Uterus (tissue), 4 donors: Measurements from ENCODE around the gene CELSR1. TPM values are rescaled to one million over a fixed set of nuclear protein-coding genes. Genes with fewer than 3 reads are reported as not detected.

Source experiments
- DNase-seq, 2 donors: peaks; one replicate each; pipeline ENCODE4 v3.0.0-alpha.2; 2019 to 2020
- H3K27ac ChIP-seq, 2 donors: fragments of 200-600 bp; sonication (generic); 1 replicate in 1 of 2; 2 replicates in 1 of 2; pipeline ENCODE4 v1.5.1; 2016 to 2018
- H3K27me3 ChIP-seq, 2 donors: fragments of 200-600 bp; sonication (generic); one replicate each; pipeline ENCODE4 v1.5.1; 2018 to 2019; ENCODE audit warnings: control low read depth in 1 of 2
- H3K36me3 ChIP-seq, 2 donors: fragments of 200-600 bp; sonication (generic); one replicate each; pipeline ENCODE4 v1.5.1; 2019; ENCODE audit warnings: control low read depth in 1 of 2
- H3K4me1 ChIP-seq, 2 donors: fragments of 200-600 bp; sonication (generic); one replicate each; pipeline ENCODE4 v1.5.1; 2018 to 2019; ENCODE audit warnings: control low read depth in 1 of 2
- H3K4me3 ChIP-seq, 2 donors: fragments of 200-600 bp; sonication (generic); 1 replicate in 1 of 2; 2 replicates in 1 of 2; pipeline ENCODE4 v1.5.1; 2018 to 2019; ENCODE audit warnings: mild to moderate bottlenecking in 1 of 2
- H3K9me3 ChIP-seq, 2 donors: fragments of 200-600 bp; sonication (generic); one replicate each; pipeline ENCODE4 v1.5.1; 2019; ENCODE audit warnings: control low read depth in 1 of 2
- POLR2A ChIP-seq, 2 donors: fragments of 450-650 bp; IDR thresholded peaks; one replicate each; pipeline ENCODE4 v1.6.1; 2016; ENCODE audit warnings: antibody characterized with exemption in 2 of 2, mild to moderate bottlenecking in 1 of 2, moderate library complexity in 1 of 2
- intact Hi-C: fragments of 100-400 bp; cut with DNase I; formaldehyde crosslinking; loops from one replicate; pipeline ENCODE4 v1.15.1; 2023; ENCODE audit warnings: low total_unique reads
- total RNA-seq, 4 donors: library from RNA; depleted of rRNA in 3 of 4; stranded (reverse); fragments of >200 nt in 3 of 4; gene quantifications; one replicate each; pipeline versions ENCODE4 v1.1.0 to v1.2.4, GENCODE V29; 2014 to 2023
- TF ChIP-seq, protein P1 (sequence below), 4 experiments: fragments of 200-600 bp in 2 of 4; fragments of 450-650 bp in 2 of 4; sonication (generic) in 2 of 4; IDR thresholded peaks; one replicate each; pipeline ENCODE4 v1.5.1; 2016 to 2019; ENCODE audit warnings: antibody characterized with exemption in 4 of 4, mild to moderate bottlenecking in 2 of 4, moderate library complexity in 1 of 4
- donor health status: DM: yes; HTN: yes; CAD: no.

The CELSR1 gene
- total RNA-seq, 4 donors from 2014 or later, result 1.5 to 15.8 (median 8.4) TPM

DNA sequence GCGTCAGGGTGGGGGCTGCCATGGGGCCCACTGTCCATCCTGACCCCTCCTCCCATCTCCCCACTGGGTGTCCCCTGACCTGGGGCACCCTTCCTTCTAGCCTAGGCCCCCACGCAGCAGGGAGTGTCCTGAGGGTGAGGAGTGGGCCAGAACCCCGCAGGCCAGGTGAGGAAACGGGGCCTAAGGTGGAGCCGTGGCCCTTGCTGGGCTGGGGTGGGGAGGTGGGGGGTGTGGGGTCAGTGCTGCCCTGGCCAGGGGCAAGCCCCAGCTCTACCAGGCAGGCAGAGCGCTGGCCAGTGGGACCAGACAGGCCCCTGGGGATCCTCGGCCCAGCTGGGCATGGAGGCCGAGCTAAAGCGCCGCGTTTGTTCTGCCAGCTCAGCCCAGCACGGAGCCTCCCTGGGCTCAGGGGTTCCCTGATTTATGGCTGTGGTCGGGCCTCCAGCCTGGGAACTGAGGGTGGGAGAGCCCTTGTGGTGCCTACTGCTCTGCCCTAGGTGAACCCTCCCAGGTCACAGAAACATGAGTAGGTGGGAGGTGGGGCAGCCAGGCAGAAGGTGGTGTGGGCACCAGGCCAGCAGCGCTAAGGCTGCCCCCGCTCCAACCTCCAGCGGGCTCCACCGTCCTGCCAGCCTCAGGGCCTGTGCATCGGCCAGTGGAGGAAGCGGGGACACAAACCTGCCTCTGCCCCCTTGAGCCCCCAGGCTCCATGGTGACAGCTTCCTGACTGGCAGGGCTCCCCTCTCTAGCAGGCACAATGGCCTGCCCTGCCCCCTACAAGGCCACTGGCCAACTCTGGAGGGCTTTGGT lies 179.5 kb downstream of the CELSR1 start:
- H3K27ac ChIP-seq, result no peak overlapping the region
- TF ChIP-seq, protein P1, sequence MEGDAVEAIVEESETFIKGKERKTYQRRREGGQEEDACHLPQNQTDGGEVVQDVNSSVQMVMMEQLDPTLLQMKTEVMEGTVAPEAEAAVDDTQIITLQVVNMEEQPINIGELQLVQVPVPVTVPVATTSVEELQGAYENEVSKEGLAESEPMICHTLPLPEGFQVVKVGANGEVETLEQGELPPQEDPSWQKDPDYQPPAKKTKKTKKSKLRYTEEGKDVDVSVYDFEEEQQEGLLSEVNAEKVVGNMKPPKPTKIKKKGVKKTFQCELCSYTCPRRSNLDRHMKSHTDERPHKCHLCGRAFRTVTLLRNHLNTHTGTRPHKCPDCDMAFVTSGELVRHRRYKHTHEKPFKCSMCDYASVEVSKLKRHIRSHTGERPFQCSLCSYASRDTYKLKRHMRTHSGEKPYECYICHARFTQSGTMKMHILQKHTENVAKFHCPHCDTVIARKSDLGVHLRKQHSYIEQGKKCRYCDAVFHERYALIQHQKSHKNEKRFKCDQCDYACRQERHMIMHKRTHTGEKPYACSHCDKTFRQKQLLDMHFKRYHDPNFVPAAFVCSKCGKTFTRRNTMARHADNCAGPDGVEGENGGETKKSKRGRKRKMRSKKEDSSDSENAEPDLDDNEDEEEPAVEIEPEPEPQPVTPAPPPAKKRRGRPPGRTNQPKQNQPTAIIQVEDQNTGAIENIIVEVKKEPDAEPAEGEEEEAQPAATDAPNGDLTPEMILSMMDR (IDR thresholded peaks at IDR 0.05), result no peak
- no peak for TF ChIP-seq POLR2A (IDR thresholded peaks at IDR 0.05)
- intact Hi-C loops, result no loop called here
- no peak overlapping the region for H3K4me3 ChIP-seq
- H3K4me1 ChIP-seq, result no peaks in the 10 kb centered on the region
- DNase-seq, result no peak
- no peaks in the 10 kb centered on the region for H3K36me3 ChIP-seq
- H3K27me3 ChIP-seq, result no peaks in the 10 kb centered on the region
- H3K9me3 ChIP-seq, result no peaks in the 10 kb centered on the region

DNA sequence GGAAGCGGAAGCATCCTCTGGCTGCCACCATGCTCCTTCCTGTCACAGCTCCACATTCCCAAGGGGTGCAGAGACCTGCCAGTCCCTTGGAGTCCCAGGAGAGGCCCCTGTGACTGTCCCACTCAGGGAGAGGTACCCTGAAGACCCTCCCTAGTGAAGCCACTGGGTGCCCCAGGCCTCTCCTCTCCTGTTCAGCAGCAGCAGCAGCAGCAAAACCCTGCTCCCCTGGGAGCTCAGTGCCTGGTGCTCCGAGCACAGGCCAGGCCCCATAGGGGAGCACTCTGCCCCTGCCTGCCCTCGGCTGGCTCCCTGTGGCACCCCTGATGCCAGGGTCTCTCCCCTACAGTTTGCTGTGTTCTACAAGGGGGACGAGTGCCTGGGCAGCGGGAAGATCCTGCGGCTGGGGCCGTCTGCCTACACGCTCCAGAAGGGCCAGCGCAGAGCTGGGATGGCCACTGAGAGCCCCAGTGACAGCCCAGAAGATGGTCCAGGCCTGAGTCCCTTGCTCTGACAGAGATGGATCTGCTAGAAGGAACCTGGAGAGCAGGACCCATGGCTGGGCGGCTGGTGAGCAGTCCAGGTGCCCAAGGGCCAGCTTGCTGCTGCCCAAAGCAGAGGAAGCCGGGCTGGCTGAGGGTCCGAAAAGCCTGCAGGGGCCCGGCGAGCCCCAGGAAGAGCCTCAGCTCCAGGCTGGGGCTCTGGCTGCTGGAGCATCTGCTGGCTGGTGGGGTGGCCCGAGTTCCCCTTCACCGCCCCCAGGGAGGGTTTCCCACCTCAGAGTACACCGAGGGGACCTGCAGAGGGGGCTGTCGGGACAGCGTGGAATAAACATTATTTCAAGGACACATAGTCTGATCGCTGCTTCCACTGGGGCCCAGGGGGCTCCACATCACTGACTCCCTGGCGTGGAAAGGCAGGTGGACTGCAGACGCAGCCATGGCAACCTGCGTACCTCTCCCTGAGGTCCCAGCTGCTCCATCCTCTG lies 180.6 kb downstream of the CELSR1 start:
- DNase-seq, result no peak
- H3K27ac ChIP-seq, result no peak overlapping the region
- no peaks in the 10 kb centered on the region for H3K27me3 ChIP-seq
- intact Hi-C loops, result no loop called here
- H3K4me1 ChIP-seq, result no peaks in the 10 kb centered on the region
- TF ChIP-seq, protein P1 (IDR thresholded peaks at IDR 0.05), result no peak
- TF ChIP-seq POLR2A (IDR thresholded peaks at IDR 0.05), result no peak
- no peaks in the 10 kb centered on the region for H3K9me3 ChIP-seq
- no peak overlapping the region for H3K4me3 ChIP-seq
- no peaks in the 10 kb centered on the region for H3K36me3 ChIP-seq

DNA sequence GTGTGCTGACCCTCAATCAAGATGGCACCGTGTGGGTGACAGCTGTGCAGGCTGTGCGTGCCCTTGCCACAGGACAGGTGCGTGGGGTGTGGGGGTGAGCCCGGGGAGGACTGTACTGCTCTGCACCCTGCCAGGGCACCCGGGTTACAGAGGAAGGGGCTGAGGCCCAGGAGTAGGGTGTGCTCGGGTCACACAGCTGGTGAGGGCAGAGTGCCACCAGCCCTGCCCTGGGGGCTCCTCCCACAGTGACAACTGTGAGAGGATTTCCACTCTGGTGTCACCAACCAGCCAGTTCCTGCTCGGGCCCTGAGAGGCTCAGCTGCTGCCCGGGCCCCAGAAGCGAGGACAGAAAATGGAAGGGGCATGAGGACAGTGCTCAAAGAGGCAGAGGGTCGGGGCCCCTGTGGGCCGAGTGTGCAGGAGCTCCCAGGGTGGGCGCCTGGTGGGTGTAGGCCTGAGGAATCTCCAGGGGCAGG lies 181.4 kb downstream of the CELSR1 start:
- Histone ChIP-seq H3K27me3 (no peaks in the 10 kb centered on the region), H3K4me3 (no peak overlapping the region), H3K4me1 (no peaks in the 10 kb centered on the region), H3K9me3 (no peaks in the 10 kb centered on the region), H3K27ac (no peak overlapping the region), H3K36me3 (no peaks in the 10 kb centered on the region)
- no peak for TF ChIP-seq POLR2A (IDR thresholded peaks at IDR 0.05)
- TF ChIP-seq, protein P1 (IDR thresholded peaks at IDR 0.05), result no peak
- intact Hi-C loops, result no loop called here
- no peak for DNase-seq

DNA sequence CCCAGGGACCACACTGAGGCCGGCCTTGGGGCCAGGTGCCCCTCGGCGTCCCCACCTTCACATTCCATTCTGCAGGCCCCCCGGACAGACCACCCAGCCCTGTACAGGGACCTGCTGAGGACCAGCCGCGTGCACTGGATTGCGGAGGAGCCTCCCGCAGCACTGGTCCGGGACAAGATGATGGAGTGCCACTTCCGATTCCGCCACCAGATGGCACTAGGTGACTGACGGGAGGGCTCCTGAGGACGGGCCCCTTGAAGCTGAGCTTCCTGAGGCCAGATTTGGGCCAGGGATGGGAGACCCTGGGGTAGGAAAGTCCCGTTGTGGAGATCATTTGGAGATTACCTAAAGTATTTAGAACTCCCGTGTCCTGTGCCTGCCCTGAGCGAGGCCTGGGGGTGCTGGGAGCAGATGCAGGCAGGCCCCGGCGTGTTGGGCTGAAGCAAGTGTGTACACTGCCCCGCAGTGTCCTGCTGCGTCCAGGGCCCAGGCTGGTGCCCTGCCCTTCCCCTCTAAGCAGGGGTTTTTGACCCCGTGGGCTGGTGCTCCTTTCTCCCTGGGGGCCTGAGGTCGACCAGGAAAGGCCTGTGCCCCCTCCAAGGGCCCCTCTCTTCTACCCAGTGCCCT lies 181.9 kb downstream of the CELSR1 start:
- no peak for TF ChIP-seq POLR2A (IDR thresholded peaks at IDR 0.05)
- TF ChIP-seq, protein P1 (IDR thresholded peaks at IDR 0.05), result peak; percentile 38 to 62 (median 58)
- Histone ChIP-seq H3K9me3 (no peaks in the 10 kb centered on the region), H3K36me3 (no peaks in the 10 kb centered on the region), H3K27ac (no peak overlapping the region), H3K4me1 (no peaks in the 10 kb centered on the region), H3K27me3 (no peaks in the 10 kb centered on the region), H3K4me3 (no peak overlapping the region)
- peak; percentile 37 to 53 for DNase-seq
- intact Hi-C loops, result no loop called here
